ENCODE measurements around the gene FAF1.

GRCh38 chr1:50775740-50776139 lies 184.3 kb downstream of the FAF1 start:
- TF ChIP-seq, protein P1, sequence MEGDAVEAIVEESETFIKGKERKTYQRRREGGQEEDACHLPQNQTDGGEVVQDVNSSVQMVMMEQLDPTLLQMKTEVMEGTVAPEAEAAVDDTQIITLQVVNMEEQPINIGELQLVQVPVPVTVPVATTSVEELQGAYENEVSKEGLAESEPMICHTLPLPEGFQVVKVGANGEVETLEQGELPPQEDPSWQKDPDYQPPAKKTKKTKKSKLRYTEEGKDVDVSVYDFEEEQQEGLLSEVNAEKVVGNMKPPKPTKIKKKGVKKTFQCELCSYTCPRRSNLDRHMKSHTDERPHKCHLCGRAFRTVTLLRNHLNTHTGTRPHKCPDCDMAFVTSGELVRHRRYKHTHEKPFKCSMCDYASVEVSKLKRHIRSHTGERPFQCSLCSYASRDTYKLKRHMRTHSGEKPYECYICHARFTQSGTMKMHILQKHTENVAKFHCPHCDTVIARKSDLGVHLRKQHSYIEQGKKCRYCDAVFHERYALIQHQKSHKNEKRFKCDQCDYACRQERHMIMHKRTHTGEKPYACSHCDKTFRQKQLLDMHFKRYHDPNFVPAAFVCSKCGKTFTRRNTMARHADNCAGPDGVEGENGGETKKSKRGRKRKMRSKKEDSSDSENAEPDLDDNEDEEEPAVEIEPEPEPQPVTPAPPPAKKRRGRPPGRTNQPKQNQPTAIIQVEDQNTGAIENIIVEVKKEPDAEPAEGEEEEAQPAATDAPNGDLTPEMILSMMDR (IDR thresholded peaks at IDR 0.05), result no peak
- no peak for TF ChIP-seq POLR2A (IDR thresholded peaks at IDR 0.05)
- TF ChIP-seq EP300 (IDR thresholded peaks at IDR 0.05), result no peak

Measured in ovary (tissue), 3 donors.